ENCODE measurements around the gene FGF9. TPM values are rescaled to one million over a fixed set of nuclear protein-coding genes. Genes with fewer than 3 reads are reported as not detected.

The FGF9 gene
- total and polyA plus RNA-seq, 2 of the 8 experiments (the other 6 are each of a cell fraction or from before 2014, with no cell fraction given), result 0.02 TPM; not detected in 1

DNA sequence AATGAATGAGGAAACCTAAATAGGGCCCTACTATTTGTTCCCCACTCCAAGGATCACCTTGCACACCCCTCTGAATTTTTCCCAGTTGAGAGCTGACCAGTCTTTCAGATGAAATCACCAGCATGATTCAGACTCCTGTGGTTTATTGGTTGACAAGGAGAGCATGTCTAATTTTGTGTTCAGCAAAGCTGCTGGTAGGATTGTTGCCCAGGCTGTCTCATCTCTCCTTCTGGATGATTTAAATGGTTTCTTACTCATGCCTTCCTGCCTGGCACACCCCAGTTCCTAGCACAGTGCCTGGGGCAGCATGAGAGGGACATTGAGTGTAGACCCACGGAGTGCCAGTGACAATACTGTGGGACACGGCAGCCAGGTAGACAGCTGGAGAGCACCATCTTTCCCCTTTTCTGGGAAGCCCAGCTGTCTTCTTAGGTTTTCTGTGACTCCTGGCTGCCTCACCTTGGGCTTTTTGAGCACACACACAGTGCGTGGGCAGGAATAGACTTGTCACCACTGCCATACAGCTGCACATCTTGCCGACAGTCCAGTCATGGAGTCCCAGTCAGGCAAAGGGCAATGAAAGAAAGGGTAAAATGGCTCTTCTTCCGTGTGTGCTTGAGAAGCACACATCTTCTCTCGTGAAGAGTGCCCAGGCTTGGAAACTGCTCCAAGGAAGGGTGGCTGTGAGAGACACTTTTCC, 12.3 kb downstream of the FGF9 start (continued):
- TF ChIP-seq CHD7 (IDR thresholded peaks at IDR 0.05; ENCODE audit: insufficient replicate concordance, low read length) (no peak), SUZ12 (IDR thresholded peaks at IDR 0.05; ENCODE audit: low read length) (no peak)

All from H1 (cell line).